Coronary artery (tissue), 2 donors: ENCODE measurements around the gene GGCX.

ENCODE experiments used
- DNase-seq: peaks from one replicate; pipeline ENCODE4 v3.0.0-alpha.2; 2017; ENCODE audit warnings: low spot score
- H3K27ac ChIP-seq, 2 donors: fragments of 200-600 bp; sonication (generic); one replicate each; pipeline ENCODE4 v1.5.1; 2016 to 2019
- H3K4me3 ChIP-seq: fragments of 200-600 bp; sonication (generic); 2 replicates; pipeline ENCODE4 v1.5.1; 2016; ENCODE audit warnings: mild to moderate bottlenecking, moderate library complexity
- CTCF ChIP-seq: fragments of 200-600 bp; sonication (generic); IDR thresholded peaks from one replicate; pipeline ENCODE4 v1.5.1; 2019; ENCODE audit warnings: antibody characterized with exemption

The GGCX gene

GRCh38 chr2:85591563-85591962 lies 30.3 kb upstream of the GGCX start:
- no peak for DNase-seq
- peak overlapping the region in 1 of 2 donors; percentile 82 for H3K27ac ChIP-seq
- no peak overlapping the region for H3K4me3 ChIP-seq
- TF ChIP-seq CTCF = no peak

- H3K4me3 ChIP-seq = peak overlapping the region; percentile 14
- no peak for TF ChIP-seq CTCF
- no peak for DNase-seq
- peak overlapping the region; percentile 17 to 82 for H3K27ac ChIP-seq
Observed at GRCh38 chr2:85590950-85591349, 29.7 kb upstream of the GGCX start.

GRCh38 chr2:85589982-85590791 lies 28.9 kb upstream of the GGCX start:
- DNase-seq = no peak
- Histone ChIP-seq H3K4me3 (peak overlapping the region; percentile 14), H3K27ac (peak overlapping the region; percentile 17 to 82)
- no peak for TF ChIP-seq CTCF

- peak overlapping the region; percentile 17 to 82 for H3K27ac ChIP-seq
- no peak for TF ChIP-seq CTCF
- DNase-seq = no peak
- H3K4me3 ChIP-seq = no peak overlapping the region
Observed at GRCh38 chr2:85589181-85589580, 27.9 kb upstream of the GGCX start.

GRCh38 chr2:85588645-85589044 lies 27.4 kb upstream of the GGCX start:
- no peak for TF ChIP-seq CTCF
- H3K27ac ChIP-seq = peak overlapping the region; percentile 17 to 82
- no peak for DNase-seq
- H3K4me3 ChIP-seq = no peak overlapping the region

- TF ChIP-seq CTCF = no peak
- no peak overlapping the region for H3K4me3 ChIP-seq
- H3K27ac ChIP-seq = peak overlapping the region; percentile 17 to 82
- no peak for DNase-seq
Observed at GRCh38 chr2:85588236-85588635, 26.9 kb upstream of the GGCX start.

- Histone ChIP-seq H3K4me3 (peak overlapping the region; percentile 92), H3K27ac (peak overlapping the region; percentile 83 to 96)
- no peak for TF ChIP-seq CTCF
- DNase-seq = no peak
Observed at GRCh38 chr2:85585781-85586105, 24.4 kb upstream of the GGCX start.
